ENCODE results near the gene FOXE3. TPM values are rescaled to one million over a fixed set of nuclear protein-coding genes. Genes with fewer than 3 reads are reported as not detected.
"Not testable (repeated sequence)": the region's sequence is repeated elsewhere in the genome, so short reads cannot be mapped to it uniquely, and the experiment has no call there.

The FOXE3 gene
- total and polyA plus RNA-seq, 2 donors (not counting 1 experiment from before 2014, with no cell fraction given): not detected

DNA sequence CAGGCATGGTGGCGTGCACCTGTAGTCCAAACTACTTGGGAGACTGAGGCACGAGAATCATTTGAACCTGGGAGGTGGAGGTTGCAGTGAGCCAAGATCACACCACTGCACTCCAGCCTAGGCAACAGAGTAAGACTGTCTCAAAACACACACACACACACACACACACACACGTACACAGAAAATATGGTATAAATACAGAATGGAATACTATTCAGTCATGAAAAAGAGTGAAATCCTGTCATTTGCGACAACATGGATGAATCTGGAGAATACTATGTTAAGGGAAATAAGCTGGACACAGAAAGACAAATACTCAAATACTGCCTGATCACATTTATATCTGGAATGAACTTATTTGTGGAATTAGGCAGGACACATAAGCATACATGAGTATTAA is 40.2 kb downstream of the FOXE3 start:
- no peaks in the 10 kb centered on the region for H4K20me1 ChIP-seq (ENCODE audit: control insufficient read depth, extremely low read depth, insufficient read depth, low read length)
- TF ChIP-seq CTCF (conservative IDR thresholded peaks at IDR 0.05 in 1 of 2, IDR thresholded peaks at IDR 0.05 in 1 of 2; ENCODE audit: low read depth in 1 of 2, low read length in 2 of 2) (no peak), EZH2 (IDR thresholded peaks at IDR 0.05; ENCODE audit: low read length, missing control alignments) (no peak)
- no peaks in the 10 kb centered on the region for H3K9me3 ChIP-seq (ENCODE audit: control insufficient read depth, insufficient read depth, low read depth, low read length)
- no peak overlapping the region for H3K9ac ChIP-seq (ENCODE audit: insufficient read depth, low read length)
- no peak overlapping the region for H3K4me3 ChIP-seq (replicated peaks in 1 of 4; ENCODE audit: control extremely low read depth in 1 of 4, insufficient read depth in 1 of 4, low read depth in 3 of 4, low read length in 4 of 4)
- no peak overlapping the region for H3K4me2 ChIP-seq (ENCODE audit: extremely low read depth, insufficient read depth, low read length)
- H3K4me1 ChIP-seq (ENCODE audit: control insufficient read depth, extremely low read depth, insufficient read depth, low read length): no peaks in the 10 kb centered on the region
- H3K79me2 ChIP-seq (ENCODE audit: control insufficient read depth, insufficient read depth, low read length): no peaks in the 10 kb centered on the region
- H2AFZ ChIP-seq (ENCODE audit: low read length): no peak overlapping the region
- H3K27ac ChIP-seq (ENCODE audit: insufficient read depth, low read length): no peak overlapping the region
- no peaks in the 10 kb centered on the region for H3K36me3 ChIP-seq (ENCODE audit: control insufficient read depth, insufficient read depth, low read length)
- H3K27me3 ChIP-seq (ENCODE audit: control insufficient read depth, insufficient read depth, low read length): no peaks in the 10 kb centered on the region
- no peak for DNase-seq (ENCODE audit: low read depth in 2 of 2)

DNA sequence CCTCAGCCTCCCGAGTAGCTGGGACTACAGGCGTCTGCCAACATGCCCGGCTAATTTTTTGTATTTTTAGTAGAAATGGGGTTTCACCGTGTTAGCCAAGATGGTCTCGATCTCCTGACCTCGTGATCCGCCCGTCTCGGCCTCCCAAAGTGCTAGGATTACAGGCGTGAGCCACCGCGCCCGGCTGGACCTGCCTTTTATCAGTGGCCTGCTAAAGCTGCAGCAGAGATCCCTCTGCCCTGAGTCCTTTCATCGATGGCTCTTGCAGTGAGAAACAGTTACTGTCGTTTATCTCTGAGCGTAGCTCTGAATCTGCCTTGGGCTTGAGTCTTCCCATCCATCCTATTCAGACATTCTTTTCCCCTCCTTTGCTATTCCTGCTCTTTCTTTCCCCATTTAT is 41.5 kb downstream of the FOXE3 start:
- H3K36me3 ChIP-seq (ENCODE audit: control insufficient read depth, insufficient read depth, low read length); H3K9ac ChIP-seq (ENCODE audit: insufficient read depth, low read length); H4K20me1 ChIP-seq (ENCODE audit: control insufficient read depth, extremely low read depth, insufficient read depth, low read length); H3K4me2 ChIP-seq (ENCODE audit: extremely low read depth, insufficient read depth, low read length); H2AFZ ChIP-seq (ENCODE audit: low read length); H3K79me2 ChIP-seq (ENCODE audit: control insufficient read depth, insufficient read depth, low read length); DNase-seq (ENCODE audit: low read depth in 2 of 2); H3K27ac ChIP-seq (ENCODE audit: insufficient read depth, low read length); H3K9me3 ChIP-seq (ENCODE audit: control insufficient read depth, insufficient read depth, low read depth, low read length); H3K4me1 ChIP-seq (ENCODE audit: control insufficient read depth, extremely low read depth, insufficient read depth, low read length); H3K4me3 ChIP-seq (replicated peaks in 1 of 4; ENCODE audit: control extremely low read depth in 1 of 4, insufficient read depth in 1 of 4, low read depth in 3 of 4, low read length in 4 of 4); H3K27me3 ChIP-seq (ENCODE audit: control insufficient read depth, insufficient read depth, low read length): not testable (repeated sequence)

DNA sequence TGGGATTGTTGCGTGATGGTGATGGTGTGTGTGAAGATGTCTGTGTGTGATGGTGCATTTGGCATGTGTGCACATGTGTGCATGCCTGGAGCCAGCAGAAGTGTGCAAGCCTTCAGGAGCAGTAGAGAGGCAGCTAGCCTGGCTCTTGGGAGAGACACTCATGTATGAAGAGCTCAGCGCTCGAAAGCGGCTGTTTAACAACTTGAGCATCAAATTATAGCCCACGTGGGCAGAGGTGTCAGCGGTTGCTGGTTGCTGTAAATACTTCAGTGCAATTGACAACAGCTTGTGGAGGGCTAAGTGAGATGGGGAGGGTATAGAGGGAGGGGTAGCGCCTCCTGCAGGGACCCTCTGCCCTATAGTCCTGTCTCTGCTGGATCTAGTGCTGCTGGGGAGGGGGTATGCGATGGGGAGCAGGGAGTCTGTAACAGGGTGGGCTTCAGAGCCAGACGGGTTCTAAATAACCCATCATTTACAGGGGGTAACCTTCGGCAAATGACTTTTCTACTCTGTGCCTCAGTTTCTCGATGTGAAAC is 43.2 kb downstream of the FOXE3 start:
- Histone ChIP-seq H3K27me3 (ENCODE audit: control insufficient read depth, insufficient read depth, low read length) (peaks cover 2% of the 10 kb centered on the region), H2AFZ (ENCODE audit: low read length) (no peak overlapping the region), H3K79me2 (ENCODE audit: control insufficient read depth, insufficient read depth, low read length) (no peaks in the 10 kb centered on the region), H3K9me3 (ENCODE audit: control insufficient read depth, insufficient read depth, low read depth, low read length) (no peaks in the 10 kb centered on the region), H3K4me2 (ENCODE audit: extremely low read depth, insufficient read depth, low read length) (no peak overlapping the region), H3K4me1 (ENCODE audit: control insufficient read depth, extremely low read depth, insufficient read depth, low read length) (no peaks in the 10 kb centered on the region), H3K9ac (ENCODE audit: insufficient read depth, low read length) (no peak overlapping the region), H4K20me1 (ENCODE audit: control insufficient read depth, extremely low read depth, insufficient read depth, low read length) (no peaks in the 10 kb centered on the region), H3K4me3 (replicated peaks in 1 of 4; ENCODE audit: control extremely low read depth in 1 of 4, insufficient read depth in 1 of 4, low read depth in 3 of 4, low read length in 4 of 4) (no peak overlapping the region), H3K36me3 (ENCODE audit: control insufficient read depth, insufficient read depth, low read length) (no peaks in the 10 kb centered on the region), H3K27ac (ENCODE audit: insufficient read depth, low read length) (no peak overlapping the region)
- TF ChIP-seq EZH2 (IDR thresholded peaks at IDR 0.05; ENCODE audit: low read length, missing control alignments) (no peak), CTCF (conservative IDR thresholded peaks at IDR 0.05 in 1 of 2, IDR thresholded peaks at IDR 0.05 in 1 of 2; ENCODE audit: low read depth in 1 of 2, low read length in 2 of 2) (no peak)
- DNase-seq (ENCODE audit: low read depth in 2 of 2): no peak

Data from fibroblast of lung (primary cell).